ENCODE measurements around the gene MAP3K12.
A peak's percentile ranks its signal among the peaks of the same experiment; 100 is the strongest.

Gene MAP3K12

DNA sequence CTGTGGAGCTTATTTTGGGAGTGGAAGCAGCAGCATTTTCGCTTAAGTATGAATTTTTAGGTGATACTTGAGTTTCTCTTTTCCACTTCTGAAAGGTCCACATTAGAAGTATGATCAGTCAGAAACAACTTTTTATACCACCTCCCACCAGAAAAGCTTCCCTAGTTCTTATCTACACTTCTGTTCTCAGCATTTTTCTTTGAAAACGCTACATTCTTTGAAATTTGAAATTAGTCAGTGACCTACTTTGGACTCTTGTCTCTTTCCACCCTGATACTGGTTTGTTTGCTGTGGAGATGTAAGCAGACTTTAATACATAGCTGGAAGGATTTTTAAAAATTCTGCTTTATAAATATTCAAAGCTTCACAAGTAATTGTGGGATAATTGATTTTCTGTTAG is 25.2 kb downstream of the MAP3K12 start:
- no peak for DNase-seq (ENCODE audit: low read depth in 3 of 3, low spot score in 1 of 3)

DNA sequence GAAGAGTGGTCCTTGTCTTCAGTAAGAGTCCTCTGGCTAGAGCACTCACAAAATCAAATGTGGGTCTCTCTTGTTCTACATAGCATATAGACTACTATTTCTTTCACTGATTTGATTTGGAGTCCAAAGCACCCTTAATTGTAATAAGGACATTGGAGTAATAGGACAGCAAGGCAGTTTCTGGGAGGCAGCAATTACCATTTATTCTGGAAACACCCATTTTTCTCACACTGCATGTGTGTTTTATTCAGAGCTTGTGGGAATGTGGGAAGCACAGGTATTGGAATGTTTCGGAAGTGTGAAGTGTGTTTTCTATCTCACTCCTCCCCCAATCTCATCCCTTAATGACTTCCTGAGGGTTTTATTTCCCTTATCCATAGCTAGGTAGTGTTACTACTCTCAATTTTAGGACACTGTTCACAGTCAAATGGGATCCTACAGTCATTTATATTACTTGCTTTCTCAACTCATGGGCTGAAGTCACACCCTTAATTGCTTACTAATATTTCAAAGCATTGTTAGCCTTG is 27.1 kb downstream of the MAP3K12 start:
- DNase-seq (ENCODE audit: low read depth in 3 of 3, low spot score in 1 of 3) = no peak

DNA sequence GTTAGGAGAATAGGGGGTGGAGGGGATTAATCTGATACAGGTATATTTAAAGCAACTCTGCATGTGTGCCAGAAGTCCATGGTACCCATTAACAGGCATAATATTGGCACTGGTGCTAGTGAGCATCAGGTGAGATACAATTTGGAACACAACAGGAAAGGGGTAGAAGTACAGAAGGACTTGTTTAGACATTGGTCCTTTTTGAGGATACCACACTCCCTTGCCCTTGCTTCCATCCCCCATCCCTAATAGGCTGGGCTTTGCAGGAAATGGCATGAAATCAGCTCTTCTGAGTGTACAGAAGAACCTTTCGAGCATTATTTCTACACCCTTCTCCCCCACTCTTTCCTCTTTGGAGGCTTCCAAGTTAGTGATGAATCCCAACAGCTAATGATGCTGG is 31.0 kb downstream of the MAP3K12 start:
- DNase-seq (ENCODE audit: low read depth in 3 of 3, low spot score in 1 of 3) = no peak

DNA sequence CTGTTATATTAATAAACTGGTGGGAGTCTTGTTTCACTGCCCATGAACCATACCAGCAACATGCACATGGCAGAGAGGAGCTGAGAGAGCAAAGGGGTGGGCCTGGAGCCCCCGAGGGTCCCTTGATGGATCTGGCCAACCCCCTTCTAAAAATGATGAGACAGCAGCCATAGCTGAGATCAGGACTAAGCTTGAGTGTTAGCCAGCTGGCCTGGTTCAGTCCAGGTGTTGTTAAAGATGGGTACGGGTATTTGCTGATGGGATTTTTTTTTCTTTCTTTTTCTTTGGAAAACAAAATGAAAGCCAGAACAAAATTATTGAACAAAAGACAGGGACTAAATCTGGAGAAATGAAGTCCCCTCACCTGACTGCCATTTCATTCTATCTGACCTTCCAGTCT is 31.4 kb downstream of the MAP3K12 start:
- DNase-seq (ENCODE audit: low read depth in 3 of 3, low spot score in 1 of 3) = no peak

DNA sequence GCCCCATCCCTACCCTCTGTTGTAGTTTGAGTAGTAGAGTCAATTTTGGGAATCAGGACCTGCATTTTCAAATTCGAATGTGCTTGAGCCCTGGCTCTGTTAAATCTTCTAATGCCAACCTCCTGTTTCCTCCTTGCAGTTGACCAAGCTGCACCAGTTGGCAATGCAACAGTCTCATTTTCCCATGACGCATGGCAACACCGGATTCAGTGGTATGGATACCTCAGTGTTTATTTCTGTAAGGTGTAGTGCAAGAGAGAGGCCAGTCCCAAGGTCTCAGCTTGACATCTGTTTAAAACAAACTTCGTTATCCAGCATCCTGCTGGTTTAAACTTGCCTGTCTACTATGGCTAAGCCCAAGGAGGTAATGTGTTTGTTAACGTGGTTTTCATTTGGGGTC is 32.2 kb downstream of the MAP3K12 start:
- no peak for DNase-seq (ENCODE audit: low read depth in 3 of 3, low spot score in 1 of 3)

DNA sequence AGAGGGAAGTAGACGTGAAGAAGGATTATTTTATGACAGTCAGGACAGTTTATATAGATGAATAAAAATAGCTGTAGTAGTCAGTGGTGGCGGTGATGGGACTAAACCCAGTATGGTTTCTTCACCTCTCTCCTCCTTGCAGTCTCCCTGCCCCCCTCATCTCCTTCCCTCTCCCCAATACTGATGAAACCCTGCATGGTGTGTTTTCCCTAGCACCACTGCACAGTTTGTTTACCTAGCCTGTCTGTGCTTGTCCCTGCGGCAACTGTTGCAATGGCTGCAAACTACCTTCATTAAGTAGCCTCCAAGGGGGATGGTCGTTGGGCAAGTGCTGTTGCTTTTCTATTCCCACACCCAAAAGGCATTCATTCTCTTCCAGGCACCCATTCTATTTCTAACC is 32.6 kb downstream of the MAP3K12 start:
- no peak for DNase-seq (ENCODE audit: low read depth in 3 of 3, low spot score in 1 of 3)

DNA sequence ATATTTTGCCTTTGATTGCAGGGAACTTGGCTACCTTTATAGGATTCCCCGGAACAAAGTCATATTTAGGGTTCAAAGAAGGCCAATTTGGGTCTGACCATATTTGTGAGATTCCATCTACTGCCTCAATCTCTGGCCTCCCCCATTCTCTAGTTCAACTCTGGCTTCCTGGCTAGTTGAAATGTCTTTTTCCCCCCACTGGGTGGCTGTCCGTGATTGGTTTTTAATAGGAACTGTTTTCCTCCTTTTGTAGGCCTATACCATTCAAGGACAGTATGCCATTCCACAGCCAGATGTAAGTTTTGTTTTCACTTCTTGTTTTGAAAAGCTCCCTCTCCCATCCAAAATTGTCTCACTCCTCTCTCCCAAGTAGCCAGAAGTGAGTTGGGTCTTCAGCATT is 33.6 kb downstream of the MAP3K12 start:
- no peak for DNase-seq (ENCODE audit: low read depth in 3 of 3, low spot score in 1 of 3)

DNA sequence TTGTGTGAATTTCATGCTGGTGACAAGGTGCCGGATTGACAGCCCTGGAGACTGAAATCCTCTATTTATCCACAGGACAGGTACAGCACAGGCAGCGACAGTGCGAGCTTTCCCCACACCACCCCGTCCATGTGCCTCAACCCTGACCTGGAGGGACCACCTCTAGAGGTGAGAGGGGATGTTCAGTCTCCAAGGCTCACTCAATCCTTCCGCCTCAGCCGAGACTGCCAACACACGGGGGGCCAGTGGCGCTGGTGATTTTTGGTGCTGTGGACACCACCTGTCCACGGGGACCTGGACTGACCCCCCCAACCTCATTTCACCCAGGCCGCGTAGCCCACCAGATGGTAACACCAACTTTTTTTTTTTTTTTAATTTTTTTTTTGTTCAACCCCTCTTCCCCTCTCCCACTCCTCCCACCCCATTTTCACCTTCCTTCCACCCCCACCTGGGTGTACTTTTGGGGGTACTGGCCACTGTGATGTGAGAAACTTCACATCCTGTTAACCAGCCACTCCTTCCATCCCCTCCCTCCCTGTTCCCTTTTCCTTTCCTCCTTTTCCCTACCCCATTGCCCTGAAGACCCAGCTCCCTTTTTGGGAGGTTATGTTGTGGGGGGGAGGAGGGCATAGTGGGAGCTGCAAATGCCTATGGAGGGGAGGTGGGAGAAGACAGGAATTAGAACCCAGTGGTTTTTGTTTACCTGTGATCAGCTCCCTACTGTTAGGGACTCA is 34.4 kb downstream of the MAP3K12 start:
- DNase-seq (ENCODE audit: low read depth in 3 of 3, low spot score in 1 of 3) = no peak

DNA sequence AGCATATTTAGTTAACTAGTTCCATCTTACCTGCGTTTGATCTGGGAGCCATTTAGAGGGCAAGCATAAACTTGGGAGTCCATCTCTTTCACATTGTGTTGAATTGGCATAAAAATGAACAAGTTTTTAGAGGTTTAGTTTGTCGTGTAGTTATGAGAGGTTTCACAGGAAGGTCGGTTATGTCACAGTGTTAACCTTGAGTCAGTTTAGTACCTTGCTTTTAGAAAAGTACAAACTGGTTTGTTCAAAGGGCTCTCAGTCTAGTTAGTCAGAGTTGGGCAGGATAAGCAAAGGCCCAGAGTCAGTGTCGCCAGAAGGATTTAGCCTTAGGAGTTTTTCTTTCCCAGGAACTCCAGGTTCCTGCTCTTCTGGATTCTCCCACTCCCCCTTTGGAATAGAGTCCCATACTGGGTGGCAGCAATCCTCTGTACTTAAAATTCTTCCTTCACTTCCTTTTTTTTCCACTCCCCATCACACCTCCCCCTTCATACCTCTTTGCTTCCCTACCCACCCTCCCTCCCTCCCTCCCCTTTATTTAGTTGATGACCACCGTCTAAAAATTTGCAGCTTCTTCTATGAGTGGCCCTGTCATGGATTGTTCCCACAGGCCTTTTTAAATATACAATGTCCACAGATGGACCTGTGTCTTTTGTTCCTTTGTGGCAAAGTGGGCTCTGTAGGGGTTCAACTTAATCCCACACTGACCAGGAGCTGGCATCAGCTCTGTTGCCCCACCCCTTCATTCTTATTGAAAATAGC is 35.3 kb downstream of the MAP3K12 start:
- no peak for DNase-seq (ENCODE audit: low read depth in 3 of 3, low spot score in 1 of 3)

DNA sequence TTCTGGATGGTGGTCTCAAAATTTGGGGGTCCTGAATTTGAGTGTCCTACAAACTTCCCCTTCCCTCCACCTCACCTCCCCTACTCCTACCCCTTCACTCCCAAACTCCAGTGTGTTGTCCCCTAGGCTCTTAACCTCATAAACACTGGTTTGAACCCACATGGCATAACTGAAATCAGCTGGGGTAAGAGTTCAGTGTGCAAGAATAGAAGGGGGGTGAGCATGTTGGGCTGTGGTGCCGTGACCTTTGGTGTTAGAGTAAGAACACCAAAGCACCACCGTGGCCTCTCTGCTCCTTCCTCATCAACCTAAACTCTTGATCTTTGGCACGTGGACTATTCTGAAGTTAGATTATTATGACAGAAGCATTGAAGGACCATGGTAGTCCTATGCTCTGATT is 36.3 kb downstream of the MAP3K12 start:
- DNase-seq (ENCODE audit: low read depth in 3 of 3, low spot score in 1 of 3) = no peak

DNA sequence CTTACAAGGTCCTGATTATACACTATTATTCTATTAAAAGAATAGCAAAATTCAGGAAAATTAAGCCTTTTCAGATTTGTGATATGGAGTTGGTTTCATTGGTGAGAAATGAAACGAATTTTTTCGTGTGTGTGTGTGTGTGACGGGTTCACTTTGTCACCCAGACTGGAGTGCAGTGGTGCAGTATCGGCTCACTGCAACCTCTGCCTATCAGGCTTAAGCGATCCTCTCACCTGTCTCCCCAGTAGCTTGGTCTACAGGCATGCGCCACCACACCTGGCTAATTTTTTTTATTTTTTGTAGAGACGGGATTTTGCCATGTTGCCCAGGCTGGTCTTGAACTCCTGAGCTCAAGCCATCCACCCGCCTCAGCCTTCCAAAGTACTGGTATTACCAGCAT is 37.7 kb downstream of the MAP3K12 start:
- DNase-seq (ENCODE audit: low read depth in 3 of 3, low spot score in 1 of 3) = no peak

DNA sequence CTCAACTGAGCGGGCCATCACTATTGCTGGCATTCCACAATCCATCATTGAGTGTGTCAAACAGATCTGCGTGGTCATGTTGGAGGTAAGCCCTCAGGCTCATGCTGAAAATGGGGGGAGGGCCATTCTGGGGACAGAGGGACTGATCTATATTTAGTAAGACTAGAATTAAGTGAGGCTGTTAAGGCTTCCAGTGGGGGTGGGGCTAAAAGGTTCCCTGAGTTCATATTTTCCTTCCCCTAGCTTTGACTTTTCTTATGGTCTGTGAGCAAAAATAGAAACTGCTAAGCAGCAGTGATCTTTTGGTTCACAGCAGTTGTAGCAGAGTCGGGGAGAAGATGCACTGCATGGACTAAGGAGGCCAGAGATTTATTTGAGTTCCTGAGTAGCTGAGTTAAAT is 38.2 kb downstream of the MAP3K12 start:
- no peak for DNase-seq (ENCODE audit: low read depth in 3 of 3, low spot score in 1 of 3)

DNA sequence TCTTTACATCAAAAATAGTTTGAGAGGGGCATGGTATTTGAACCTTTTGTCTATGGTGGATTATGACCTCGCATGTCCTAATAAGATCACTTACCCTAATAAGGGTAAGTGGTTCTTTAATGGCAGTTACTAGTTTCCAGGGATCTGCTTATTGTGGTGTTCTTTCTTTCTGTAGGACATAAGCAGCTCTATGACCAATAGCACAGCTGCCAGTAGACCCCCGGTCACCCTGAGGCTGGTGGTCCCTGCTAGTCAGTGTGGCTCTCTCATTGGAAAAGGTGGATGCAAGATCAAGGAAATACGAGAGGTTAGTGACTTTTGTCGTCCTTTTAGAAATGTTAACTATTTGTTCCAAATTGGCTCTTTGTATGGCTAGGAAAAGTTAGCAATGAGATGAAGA is 40.2 kb downstream of the MAP3K12 start:
- no peak for DNase-seq (ENCODE audit: low read depth in 3 of 3, low spot score in 1 of 3)

DNA sequence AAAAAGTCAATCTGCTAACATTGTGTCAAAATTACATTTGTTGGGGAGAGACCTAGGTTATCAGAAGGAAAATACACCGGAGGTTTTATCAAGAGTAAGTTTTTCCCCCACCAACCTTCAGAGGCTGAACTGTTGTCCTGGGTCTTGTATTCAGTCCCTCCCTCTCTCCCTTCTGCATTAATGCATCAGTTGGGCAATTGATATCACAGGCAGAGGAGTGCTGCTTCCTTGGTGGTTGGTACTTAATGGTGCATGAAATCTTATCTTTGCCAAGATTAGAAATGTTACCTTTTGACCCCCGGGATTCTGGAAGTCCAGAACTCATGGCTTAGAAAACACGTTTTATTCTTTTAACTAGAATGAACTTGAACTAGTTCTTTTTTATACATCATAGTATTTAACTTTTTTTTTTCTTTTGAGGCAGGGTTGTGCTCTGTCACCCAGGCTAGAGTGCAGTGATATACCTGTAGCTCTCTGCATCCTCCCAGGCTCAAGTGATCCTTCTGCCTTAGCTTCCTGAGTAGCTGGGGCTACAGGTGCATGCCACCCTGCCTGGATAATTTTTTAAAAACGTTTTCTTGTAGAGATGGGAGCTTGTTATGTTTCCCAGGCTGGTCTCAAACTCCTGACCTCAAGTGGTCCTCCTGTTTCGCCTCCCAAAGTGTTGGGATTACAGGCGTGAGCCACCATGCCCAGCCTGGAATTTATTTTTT is 42.4 kb downstream of the MAP3K12 start:
- no peak for DNase-seq (ENCODE audit: low read depth in 3 of 3, low spot score in 1 of 3)

DNA sequence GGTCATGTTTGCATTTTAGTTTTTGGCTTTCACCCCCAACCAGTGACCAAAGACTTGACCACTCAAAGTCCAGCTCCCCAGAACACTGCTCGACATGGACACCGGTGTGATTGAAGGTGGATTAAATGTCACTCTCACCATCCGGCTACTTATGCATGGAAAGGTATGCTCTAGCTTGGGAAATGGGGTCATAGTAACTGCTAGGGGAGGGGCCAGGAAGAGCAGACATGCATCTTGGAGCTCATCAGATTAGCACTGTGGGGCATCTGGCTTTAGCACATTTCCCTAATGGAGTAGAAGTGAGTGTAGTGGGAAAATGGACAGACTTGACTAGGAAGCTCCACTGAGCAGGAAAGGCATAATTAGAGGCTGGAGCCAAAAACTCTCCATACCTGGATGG is 44.6 kb downstream of the MAP3K12 start:
- DNase-seq (ENCODE audit: low read depth in 3 of 3, low spot score in 1 of 3) = no peak

DNA sequence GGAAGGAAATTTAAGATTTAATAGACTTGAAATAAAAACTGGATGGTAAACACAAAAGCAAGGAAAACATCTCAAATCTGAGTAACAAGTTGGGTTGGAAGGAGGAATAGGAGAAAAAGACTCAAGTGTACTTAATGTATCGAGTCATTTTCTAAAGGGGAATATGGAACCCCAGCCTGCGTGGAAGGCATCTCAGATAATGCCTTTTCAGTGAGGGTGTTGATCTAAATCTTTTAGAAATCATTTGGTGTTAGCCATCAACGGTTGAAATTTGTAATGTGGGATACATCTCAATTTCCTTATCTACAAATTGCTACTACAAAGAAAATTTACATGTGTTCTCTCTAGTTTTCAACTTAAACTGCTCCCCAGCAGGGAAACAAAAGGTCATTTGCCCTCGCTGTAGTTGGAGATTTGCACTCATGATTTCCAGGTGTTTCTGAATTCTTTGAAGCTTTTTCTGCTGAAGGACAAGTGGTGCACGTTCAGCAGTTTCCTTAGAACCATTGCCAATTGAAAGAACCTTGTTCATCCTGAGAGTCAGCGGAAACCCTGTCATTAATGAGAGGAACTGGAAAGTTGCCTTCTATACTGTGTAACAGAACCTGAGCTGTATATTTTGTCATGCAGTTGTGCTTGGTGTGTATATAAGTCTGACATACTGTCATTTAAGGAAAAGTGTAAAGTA is 45.2 kb downstream of the MAP3K12 start:
- no peak for DNase-seq (ENCODE audit: low read depth in 3 of 3, low spot score in 1 of 3)

DNA sequence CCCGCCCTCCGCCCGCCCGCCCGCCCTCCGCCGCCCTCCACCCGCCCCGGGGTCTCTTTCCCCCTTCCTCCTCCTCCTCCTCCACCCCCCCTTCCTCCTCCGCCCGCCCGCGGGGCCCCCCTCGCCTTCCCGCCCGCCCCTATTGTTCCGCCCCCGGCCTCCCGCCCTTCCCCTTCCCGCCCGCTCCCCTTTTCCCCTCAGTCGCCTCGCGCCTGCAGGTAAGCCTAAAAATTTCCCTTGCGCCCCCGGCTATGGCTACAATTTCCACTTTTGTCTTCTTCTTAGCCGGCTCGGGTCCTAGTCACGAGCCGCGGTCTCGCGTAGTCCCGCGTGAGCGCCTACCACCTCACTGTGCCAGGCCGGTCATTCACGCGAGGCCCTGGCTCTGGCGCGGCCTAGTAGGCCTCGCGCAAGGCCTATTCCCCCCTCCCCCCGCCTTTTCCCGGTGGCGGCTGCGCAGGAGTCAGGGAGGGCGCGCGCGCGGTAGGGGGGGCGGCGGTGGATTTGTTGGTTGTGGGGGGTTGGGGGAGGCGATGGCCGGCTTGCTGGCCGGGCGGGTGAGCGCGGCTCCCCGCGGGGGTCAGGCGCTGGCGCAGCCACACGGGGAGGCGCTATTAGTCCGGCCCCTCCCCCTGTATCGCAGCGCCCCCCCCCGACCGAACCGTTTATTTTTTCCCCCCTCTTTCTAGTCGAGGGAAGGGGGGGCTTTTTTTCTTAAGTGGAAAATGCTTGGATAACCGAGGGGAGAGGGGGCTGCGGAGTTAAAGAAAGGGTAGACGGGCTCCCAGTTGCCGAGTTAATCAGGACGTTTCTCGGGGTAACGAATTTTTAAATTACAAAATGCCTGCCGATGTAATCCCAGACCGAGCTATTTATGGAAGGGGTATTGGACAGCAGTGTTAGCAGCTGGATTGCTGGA is 46.8 kb downstream of the MAP3K12 start:
- DNase-seq (ENCODE audit: low read depth in 3 of 3, low spot score in 1 of 3) = peak; percentile 53 to 66 (median 62)

DNA sequence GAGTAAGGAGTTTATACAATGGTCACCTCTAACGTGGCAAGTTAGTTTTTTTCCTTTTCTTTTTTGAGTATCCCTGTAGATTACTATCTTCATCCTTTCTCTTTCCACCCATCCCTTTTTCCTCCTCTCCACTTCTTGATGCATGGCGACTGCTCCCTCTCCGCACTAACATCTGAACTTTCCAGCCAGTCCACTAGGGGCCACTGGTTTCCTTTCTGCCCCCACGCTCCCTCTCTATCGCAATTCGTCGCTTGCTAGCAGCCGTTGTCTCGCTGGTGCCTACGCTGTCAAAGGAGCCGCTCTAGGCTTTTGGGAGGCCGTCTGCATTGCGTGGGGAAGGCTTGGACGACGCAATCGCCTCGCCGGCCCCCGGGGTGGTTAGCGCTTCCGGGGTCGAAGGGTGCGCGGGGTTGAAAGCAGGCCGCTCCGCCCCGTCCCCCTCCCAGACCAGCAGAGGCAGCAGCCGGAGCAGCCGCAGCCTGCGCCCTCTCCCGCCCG is 47.5 kb downstream of the MAP3K12 start, which contains the start of gene PCBP2:
Gene PCBP2, plus strand, starts transcription at position 442 of the 498 bp plus-strand sequence. CDS start 2,699 bp downstream, outside the sequence.
- peak; percentile 88 to 96 (median 94) for DNase-seq (ENCODE audit: low read depth in 3 of 3, low spot score in 1 of 3)

DNA sequence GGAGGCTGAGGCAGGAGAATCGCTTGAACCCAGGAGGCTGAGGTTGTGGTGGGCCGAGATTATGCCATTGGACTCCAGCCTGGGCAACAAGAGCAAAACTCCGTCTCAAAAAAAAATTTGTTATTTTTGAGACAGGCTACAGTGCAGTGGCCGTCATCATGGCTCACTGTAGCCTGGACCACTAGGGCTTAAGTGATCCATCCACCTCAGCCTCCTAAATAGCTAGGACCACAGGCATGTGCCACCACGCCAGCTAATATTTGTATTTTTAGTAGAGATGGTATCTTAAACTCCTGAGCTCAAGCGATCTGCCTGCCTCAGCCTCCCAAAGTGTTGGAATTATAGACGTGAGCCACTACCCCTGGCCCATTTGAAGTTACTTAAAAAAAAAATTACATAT is 48.3 kb downstream of the MAP3K12 start:
- no peak for DNase-seq (ENCODE audit: low read depth in 3 of 3, low spot score in 1 of 3)

All from stimulated activated CD4-positive, alpha-beta T cell treated with anti-CD3 and anti-CD28 coated beads, TNF-alpha, amount 100 ng/mL, for 1 hour (primary cell).